Activated CD8-positive, alpha-beta memory T cell treated with anti-CD3 and anti-CD28 coated beads, Interleukin-2, amount 50 U/mL, for 24 hours (primary cell): Measurements from ENCODE around the gene RAB34.
"Not testable (repeated sequence)": the region's sequence is repeated elsewhere in the genome, so short reads cannot be mapped to it uniquely, and the experiment has no call there.

ENCODE experiments used
- DNase-seq: peaks from one replicate; pipeline ENCODE4 v3.0.0-alpha.2; 2020; ENCODE audit errors: extremely low read depth

Gene RAB34

DNA sequence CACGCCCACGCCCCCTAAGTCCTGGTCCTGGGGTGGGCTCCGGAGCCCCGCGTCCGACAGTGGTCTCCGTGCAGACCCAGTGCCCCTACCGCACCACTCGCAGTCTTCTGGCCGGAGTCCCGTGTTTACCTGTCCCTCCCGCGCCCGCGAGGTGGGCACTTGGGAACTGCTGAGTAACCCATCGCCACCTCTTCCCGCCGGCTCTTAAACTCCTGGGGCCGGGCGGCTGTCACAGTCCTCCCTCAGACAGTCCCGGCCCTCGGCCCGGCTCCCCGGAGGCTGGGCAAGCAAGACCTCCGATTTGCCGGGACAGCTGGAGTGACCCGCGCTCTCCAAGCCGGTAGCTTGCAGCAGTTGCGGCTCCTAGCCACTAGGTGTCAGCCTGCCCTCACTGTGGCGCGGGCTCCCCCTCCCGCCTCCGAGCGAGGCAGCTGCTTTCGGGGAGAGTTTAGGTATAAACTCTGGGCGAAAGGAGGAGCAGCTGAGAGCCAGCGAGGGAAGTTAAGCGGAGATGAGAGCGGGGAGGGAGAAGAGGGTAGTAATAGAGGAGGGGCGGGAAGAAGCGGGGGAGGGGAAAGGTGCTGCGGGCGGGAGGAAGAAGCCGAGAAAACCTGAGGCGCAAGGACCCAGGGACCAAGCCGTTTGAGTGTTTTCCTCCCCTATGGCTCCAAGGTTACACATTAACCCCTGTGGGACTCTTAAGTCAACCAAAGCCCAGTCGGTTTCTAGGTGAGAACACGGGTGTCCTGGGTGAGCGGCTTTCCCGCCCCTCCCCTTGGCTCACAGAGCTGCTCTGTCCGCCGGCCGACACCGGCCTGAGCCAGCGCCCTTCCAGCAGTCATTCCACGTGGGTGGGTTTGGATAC, 9.2 kb upstream of the RAB34 start:
- DNase-seq, result peak; percentile 84

DNA sequence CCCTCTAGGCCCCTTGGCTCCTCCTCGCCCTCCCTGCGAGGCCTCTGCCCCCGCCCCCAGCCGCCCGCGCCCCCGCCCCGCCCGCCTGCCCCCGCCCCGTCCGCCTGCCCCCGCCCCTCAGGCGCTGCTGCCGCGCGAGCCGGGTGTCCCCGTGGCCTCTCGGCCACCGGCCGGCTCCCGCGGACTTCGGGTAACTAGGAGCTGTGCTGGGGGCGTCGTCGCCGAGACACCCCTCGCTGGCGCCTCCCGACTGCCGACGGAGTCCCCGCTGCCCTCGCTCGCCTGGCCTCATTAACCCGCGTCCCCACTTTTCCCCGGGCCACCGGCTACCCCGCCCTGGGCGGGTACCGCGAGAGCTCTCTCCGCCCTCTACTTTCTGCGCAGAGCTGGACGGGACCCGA, 8.6 kb upstream of the RAB34 start, which contains the start of gene TLCD1:
TSS of gene TLCD1 (minus strand) at position 8 of the 401 bp plus-strand sequence. CDS start 136 bp downstream, outside the sequence.
- DNase-seq, result no peak

DNA sequence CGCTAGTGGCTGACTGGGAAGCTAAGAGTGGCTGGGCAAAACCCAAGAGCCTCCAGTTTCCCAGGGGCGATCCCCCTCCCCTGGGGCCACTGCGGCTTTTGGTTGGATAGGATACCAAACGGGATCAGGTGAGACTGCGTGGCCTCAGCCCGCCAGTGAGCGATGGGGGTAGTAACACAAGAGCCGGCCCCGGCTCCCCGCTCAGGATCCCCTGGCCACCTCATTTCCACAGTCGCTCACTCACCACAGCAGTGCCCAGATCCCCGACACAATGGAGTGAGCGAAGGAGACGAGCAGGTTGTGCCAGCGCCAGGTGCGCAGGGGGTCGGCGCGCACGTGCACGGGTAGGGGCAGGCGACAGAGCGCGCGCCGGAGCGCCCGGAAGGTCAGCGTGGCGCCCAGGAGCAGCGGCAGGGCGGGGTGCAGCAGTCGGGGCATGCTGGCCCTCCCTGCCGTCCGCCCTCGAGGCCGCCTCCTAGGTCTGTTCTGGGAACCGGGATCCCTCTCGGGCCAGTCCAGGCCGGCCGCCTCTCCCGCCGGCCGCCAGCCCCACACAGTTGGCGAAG, 8.1 kb upstream of the RAB34 start:
- DNase-seq, result no peak

DNA sequence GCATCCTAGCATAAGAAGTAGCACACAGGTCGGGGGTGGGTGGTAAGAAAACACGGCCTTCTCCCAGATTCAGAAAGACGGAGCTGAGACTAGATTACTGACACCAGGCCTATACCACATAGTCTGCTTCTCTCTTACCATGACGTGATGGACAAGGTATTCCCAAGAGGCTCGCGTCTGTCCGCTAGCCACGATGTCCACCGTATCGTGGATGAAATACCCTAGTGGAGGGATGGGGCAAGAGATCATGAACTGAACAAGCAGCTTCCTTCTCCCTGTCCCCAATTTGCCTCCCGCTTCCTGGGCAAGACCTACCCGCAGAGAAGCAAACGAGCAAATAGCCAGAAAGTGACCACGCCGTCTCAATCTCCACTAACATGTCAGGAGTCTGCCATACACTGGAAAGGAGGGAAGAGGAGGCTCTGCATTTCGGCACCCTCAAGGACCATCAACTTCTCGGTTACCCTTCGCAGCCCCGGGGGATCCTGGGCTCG, 7.5 kb upstream of the RAB34 start:
- DNase-seq, result no peak

DNA sequence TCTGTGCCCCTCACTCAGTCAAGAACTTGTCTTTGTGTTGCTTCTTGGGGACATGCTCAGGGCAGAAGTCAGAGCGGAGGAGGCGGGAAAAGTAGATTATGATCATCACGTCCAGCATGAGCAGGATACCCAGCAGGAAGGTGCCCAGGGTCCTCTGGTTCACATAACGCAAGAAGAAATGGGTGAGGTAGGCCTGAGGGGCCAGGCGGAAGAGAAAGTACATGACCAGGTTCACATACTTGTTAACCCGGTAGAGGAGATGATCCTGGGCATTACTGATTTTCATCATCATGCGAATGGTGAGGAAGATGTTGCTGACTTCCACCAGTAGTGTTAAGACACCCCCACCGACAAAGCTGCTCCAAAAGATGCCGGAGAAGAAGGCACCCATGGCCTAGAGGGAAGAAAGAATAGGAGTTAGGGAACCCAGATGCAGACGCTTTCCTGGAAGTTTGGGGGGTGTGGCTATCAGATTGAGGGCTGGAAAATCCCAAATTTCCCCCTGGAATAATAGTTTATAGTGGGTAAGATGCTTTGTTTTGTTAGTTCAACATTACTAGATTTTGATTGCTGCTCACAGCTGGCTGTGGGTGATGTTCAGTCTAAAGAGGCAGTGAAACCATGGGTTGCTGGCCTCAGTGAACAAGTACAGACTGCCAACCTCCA, 7.0 kb upstream of the RAB34 start:
- no peak for DNase-seq

DNA sequence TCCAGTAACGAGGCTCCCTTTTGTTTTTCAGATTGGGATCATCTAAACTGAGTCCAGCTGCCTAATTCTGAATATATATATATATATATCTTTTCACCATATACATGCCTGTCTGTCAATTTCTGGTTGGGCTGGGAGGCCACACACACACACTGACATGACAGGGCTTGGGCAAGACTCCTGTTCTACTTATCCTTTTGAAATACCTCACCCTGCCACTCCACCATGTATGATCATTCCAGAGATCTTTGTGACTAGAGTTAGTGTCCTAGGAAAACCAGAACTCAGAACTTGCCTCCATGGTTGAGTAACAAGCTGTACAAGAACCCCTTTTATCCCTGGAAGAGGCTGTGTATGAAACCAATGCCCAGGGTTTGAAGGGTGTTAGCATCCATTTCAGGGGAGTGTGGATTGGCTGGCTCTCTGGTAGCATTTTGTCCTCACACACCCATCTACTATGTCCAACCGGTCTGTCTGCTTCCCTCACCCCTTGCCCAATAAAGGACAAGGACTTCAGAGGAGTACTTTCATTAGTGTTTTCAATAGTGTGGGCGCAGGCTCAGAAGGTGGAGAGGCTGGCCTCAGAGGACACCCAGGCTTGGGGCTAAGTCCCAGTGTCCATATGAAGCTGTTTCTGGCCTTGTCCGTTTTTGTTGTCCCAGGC, 6.3 kb upstream of the RAB34 start:
- not testable (repeated sequence) for DNase-seq

DNA sequence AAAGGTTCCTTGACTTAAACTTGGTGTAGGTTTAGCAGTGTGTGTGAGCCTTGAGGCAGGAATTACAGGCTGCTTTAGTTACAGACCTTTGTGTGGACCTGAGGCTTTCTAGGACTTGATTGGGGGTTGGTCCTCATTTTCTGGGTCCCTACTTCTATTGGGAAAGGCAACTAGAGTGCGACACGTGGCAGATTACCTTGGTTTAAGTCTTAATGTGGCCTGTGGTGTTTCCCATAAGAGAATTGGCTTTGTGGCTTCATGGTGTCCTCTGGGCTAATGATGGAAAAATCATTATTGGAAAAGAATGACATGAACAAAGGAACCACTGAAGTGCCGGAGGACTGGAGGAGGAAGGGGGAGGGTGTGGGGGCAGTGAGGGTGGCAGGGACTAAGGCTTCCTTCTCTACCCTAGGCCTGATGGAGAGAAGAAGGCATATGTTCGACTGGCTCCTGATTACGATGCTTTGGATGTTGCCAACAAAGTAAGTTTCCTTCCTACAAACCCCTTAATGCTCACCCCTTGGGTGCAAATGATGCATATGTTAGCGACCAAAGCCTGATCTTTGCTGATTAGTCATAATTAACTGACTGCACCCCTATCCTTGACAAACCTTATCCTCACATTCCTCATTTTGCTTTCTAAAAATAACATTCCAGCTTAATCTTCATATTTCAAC, 5.6 kb upstream of the RAB34 start:
- no peak for DNase-seq

DNA sequence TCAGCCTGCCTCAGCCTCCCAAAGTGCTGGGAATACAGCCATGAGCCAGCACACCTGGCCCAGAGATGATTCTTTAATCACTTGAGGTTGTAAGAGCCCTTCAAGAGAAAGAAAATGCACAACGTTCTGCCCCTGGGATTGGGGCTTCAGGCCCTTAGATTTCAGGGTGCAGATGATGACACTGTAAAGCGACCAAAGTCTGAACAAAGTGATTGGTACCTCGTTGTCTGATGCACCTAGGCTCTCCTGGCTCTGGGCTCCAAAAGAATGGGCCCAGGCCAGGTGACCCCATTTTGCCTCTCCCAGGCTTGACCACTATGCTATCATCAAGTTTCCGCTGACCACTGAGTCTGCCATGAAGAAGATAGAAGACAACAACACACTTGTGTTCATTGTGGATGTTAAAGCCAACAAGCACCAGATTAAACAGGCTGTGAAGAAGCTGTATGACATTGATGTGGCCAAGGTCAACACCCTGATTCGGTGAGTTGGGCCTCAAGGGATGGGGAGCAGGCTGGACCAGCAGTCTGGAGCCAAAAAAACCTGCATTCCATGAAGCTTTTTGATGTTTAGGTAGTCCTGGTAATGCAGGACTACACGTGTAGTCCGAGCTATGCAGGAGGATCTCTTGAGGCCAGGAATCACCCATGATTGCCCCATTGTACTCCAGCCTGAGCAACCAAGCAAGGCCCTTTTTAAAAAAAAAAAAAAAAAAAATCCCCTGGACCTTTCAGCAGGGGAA, 4.9 kb upstream of the RAB34 start:
- DNase-seq, result no peak

DNA sequence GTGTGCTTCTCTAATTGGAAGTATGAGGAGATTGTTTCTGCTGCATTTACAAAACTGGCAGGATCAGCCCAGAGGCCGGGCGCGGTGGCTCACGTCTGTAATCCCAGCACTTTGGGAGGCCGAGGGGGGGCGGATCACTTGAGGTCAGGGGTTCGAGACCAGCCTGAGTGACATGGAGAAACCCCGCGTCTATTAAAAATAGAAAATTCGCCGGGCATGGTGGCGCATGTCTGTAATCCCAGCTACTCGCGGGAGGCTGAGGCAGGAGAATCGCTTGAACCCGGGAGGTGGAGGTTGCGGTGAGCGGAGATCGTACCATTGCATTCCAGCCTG, 3.3 kb upstream of the RAB34 start:
- DNase-seq, result not testable (repeated sequence)

DNA sequence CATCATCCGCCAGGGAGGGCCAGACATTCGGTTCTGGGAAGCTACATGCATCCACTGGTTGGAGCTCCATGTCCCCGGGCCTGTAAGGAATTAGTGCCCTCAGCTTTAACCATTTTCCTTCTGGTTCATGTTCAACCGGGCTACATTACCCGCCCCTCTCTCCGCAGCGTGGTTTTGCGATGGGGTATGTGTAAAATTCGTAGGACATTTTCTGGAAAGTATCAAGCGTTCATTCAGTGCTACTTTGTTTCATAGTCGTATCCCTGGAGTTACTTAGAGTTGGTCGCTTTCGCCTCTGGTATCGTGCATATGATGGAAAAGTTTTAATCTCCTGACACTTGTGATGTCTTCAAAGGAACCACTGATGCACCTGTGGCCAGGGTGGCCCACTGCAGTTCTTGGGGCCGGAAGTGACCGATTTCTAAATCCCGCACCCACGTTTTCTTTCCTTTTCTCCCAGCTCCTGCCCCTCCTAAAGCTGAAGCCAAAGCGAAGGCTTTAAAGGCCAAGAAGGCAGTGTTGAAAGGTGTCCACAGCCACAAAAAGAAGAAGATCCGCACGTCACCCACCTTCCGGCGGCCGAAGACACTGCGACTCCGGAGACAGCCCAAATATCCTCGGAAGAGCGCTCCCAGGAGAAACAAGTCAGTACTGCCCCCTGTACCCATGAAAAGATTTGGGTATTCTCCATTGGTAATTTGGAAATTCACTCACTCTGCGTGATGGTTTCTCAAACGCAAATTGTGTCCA, 2.8 kb upstream of the RAB34 start:
- DNase-seq, result no peak

DNA sequence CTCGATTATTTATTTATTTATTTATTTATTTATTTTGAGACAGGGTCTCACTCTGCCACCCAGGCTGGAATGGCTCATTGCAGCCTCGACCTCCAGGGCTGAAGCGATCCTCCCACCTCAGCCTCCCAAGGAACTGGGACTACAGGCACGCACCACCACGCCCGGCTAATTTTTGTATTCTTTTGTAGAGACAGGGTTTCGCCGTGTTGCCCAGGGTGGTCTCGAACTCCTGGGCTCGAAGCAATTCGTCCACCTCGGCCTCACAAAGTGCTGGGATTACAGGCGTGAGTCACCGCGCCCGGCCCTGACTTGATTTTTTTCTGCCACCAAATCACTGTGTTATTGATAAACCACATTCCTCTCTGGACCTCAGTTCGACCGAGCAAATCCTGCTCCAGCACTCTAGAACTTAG, 1.4 kb upstream of the RAB34 start:
- no peak for DNase-seq

DNA sequence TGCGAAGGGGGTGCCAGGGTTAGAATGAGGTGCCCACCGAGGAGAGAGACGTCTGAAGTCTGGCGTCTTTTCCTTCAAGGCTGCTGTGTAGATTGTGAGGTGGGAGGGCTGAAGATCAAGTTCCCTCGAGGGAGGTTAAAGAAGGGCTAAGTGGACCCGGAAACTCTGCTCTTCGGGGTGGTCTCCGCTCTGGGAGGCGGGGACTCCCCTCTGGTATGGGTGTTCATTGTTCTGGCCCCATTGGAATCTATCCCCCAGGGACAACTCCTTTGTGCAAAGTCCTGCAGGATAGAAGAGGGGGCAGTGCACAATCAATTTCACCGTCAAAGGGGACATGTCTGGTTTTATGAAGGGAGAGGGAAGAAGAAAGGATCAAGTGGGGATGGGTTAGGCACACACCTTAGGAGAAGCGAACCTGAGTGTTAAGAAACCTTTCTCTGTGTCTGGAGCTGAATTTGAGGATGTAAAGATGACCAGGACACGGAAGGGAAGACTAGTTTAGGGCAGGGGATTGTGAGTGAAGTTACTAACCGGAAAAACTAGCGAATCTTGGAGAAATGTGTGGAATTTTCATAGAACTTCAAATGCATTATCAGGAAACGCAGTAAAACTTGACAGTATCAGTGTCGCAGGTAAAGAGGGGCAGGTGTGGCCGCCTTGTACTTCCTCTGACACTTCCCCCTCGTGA, 809 bp upstream of the RAB34 start:
- no peak for DNase-seq

DNA sequence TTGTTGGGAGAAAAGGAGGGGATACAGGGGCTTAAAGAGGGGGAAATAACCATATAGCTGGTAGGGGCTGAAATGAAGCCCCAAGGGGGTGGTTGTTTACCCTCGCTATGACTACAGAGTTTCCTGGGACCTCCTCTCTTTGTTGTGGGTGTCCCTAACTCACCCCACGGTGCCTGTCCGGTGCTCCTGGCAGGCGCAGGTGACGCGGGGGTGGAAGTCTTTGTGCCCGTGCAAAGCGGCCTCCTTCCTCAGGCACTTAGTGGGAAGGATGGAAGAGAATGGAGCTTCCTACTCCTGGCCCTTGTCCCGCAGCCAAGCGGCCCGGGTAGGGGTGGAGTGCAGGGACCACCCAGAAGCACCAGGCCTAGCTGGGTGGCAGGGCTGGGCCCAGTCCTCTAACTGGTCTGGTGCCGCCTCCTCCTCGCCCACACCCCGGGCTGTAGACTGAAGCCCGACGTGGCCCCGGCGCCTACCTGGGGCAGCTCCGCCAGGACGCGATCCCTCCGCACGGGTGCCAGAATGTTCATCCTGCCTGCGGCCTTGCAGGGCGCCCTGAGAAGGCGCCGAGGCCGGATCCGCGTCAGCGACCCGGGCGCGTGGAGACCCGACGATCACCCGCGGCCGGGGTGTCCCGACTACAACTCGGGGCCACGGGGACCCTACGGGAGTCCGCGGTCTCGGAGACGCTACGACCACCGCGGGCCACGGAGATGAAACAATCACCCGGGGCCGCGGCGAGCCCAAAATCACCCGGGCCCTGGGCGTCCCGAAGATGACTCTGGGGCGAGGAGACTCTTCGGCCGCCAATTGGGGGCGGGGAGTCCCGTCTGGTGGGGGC, 709 bp downstream of the RAB34 start:
- no peak for DNase-seq

DNA sequence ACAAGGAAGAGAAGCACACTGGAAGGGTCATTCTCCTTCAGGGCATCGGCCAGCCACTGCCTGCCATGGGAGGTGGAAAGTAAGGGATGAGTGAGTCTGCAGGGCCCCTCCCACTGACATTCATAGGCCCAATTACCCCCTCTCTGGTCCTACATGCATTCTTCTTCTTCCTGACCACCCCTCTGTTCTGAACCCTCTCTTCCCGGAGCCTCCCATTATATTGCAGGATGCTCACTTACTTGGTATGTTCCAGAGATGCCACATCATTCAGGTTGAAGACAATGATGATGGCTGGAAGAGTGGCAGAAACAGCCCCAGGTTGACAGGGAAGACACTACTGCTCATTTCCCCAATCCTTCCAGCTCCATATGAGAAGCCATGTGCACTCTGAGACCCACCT, 2.5 kb downstream of the RAB34 start:
- no peak for DNase-seq

DNA sequence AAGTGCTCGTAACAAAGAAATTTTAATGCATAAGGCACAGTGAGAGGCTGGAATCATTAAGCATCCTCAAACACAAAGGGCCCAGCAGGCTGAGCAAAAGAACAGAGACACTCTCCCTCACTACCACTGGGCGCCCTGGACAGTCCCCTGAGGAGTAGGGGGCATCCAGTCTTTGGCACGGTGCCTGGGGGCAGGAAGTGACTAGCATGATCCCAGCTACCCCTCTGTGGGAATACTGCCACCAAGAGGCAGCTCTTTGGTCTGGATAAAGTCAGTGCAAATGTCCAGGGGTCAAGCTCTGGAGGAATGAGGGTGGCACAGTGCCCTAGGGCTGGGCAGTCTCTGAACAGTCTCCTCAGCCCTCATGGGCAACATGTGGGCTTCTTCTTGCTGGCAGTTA, 3.4 kb downstream of the RAB34 start:
- DNase-seq, result no peak

DNA sequence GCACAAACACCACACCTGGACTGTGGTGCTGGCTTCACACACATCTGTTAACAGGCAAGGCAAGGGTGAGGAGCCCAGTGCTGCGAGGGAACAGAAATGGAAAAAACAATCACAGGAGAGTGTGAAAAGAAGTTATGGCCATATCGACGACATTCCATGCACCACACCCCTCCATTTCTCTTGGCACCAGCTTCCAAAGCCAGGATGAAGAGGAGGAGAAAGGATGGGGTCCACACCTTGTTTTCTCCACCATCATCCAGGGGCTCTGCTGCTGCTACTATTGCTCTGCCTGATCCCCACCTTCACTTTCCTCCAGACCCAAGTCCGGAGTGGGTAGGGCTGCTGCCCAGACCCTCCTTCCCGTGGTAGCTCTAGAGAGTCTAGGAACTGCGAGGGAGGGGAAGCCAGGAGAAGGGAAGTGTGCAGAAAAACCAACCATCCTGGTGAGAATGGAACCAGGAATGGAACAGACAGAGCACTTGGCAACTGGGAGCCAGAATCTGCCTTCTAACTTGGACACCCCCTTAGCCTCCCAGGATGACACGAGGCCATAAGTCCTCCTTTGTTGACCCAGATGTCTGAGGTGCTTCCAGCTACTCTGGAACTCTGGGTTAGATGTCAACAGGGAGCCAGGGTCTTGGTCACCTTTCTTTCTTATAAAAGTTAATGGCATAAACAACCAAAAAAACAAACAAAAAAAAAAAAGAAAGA, 4.8 kb downstream of the RAB34 start:
- DNase-seq, result no peak

DNA sequence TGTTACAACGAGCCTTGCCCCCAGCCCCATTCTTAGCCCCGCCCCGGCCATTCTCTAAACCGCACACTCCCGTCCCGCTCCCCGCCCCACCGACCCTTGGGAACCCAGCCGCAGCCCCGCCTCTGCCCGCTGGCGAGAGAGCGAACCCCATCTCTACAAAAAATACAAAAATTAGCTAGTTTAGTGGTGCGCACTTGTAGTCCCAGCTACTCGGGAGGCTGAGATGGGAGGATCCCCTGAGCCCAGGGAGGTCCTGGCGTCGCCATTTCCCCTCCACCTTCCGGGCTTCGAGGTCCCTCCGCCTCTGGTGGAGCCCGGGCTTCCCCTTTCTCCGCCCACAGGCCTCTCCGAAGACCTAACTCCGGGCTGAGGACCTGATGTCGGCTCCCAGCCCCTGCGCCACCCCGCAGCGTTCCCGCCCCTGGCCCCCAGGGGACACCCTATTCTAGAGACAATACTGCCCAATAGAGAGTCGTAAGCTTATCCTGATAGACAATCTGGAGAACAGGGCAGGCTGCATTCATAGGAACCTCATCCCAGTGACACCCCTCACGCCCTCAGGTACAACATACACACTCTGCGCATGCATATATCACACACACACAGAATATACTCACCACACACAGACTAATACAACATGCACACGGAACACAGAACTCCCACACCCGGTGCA, 5.5 kb downstream of the RAB34 start:
- DNase-seq, result no peak

DNA sequence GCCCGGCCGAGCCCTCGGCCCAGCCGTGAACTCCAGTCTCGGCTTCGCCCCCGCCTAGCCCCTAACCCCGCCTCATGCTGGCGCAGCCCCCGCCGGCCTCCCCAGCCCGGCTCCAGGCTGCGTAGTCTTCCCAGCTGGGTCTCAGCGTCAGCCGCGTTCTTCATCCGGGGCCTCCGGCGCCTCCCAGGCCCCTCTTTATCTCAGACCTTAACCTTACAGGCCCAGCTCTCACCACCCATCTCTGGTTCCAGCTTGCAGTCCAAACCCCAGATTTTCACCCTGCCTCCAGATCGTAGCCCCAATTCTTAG, 6.0 kb downstream of the RAB34 start, which contains the start of gene PROCA1:
TSS of gene PROCA1 (minus strand) at position 166 of the 309 bp plus-strand sequence. CDS start 228 bp downstream, outside the sequence.
- no peak for DNase-seq
